Measurements from ENCODE around the gene SLC9A7.

The SLC9A7 gene

DNA sequence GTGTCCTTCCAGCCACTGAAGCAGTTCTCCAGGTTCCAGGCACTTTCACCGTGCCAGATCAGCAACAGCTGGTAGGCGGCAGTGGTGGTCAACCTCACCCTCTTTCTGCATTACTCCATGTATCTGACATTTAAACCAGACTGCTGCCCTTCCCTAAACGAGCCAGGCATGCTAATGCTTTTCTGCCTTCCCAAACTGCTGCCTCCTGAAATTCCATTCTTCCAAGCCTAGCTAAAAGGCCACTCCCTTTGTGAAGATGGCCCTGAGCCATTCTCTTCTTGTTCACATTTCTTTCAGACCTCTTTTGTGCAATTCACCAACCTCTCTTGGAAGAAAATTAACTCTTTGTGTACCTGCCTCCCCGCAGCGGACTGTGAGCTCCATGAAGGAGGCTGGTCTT is 111.7 kb downstream of the SLC9A7 start:
- DNase-seq (ENCODE audit: low spot score): no peak

DNA sequence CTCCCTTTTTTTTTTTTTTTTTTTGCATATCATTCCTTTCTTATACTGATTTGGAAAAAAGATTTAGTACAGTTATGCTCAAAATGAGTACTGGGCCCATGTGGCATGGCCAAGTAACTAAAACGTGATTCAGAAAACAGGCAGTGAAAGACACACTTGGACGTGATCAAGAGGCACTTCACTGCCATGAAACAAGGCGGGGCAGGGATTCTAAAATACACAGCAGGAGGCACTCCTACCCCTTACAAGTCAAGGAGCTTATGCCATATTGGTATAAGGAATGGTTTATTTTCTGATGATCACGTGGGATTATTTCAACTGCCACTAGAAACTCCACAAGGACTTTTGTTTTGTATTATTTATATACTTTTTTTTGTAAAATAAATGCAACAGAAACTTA is 113.3 kb downstream of the SLC9A7 start:
- DNase-seq (ENCODE audit: low spot score): no peak

DNA sequence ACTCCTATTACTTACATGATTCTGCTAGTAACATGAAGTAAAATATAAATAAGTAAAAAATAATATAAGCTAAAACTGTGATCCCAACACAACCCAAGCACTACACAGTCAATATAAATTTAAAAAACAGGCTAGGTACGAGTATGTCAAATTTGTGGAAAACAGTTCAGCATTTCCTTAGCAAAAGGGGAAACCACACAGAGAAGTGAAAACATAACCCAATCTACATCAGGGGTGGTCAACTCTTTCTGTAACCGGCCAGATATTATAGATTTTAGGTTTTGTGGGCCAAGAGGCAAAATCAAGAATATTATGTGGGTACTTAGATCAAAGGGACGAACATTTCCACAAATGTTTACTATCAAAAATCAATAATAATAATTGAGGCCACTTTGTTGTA is 115.3 kb downstream of the SLC9A7 start:
- no peak for DNase-seq (ENCODE audit: low spot score)

DNA sequence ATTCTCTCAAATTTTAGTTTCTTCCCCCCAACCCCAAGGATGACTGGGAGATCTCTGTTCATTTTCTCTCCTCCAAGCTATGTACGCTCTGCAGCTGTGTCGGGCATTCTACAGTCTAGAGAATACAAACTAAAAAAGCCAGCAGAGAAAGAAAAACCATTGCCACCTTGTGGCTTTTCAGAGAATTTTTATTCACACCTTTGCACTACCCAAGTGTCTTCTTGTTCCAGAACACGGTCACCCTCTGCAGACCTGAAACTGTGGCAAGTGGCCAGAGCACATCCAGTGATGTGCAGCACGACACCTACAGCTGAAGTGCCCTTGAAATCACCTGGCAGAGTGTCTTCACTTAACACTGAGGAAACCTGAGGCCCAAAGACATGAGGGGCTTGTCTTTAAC is 116.8 kb downstream of the SLC9A7 start:
- no peak for DNase-seq (ENCODE audit: low spot score)

DNA sequence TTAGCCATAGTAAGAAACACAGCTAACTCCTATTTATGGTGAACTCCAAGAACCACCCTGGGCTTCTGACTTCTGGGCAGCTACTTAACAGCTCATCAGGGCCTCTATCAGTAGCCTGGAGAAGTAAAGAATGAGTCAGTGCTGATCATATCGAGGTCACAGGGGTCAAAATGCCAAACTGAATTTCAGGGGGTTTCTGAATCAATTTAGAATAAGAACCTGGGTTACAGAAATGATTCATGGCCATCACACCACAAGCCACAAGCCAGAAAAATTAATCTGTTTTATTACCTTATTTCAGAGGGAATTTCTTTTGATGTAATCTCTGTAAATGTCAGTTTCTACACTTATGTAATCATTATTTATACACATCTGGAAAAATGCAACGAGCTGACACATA is 121.0 kb downstream of the SLC9A7 start:
- DNase-seq (ENCODE audit: low spot score): no peak

DNA sequence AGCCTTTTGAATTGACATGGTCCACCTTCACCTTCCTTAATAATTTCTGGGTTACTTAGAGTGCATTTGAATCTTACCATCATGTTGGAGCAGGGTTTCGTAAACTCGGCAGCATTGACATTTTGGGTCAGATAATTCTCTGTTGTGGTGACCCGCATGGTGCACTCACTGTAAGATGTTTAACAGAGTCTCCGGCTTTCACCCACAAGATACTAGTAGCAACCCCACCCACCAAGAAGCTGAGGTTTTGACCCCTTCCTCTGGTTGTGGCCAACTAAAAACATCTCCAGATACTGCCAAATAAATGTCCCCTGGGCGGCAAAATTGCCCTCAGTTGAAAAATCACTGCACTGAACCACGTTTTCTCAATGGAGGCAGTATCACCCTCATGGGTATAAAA is 122.7 kb downstream of the SLC9A7 start:
- no peak for DNase-seq (ENCODE audit: low spot score)

DNA sequence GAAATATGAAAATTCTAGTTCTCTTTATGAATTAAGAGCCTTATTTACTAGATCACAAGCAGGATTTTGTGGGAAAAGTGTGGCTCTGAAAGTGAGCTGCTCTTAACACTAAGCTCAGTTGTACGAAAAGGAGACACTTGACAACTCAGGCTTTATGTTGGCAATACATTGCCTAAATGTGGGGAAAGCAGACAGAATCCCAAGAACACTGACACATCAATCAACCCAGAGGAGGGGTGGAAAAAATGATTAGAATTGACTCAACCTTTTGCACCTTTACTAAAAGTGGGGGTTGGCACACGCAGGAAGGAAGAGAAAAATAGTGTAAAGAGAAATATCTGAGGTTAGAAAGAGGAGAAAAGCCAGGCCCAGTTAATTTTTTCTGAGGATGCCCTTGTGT is 123.7 kb downstream of the SLC9A7 start:
- DNase-seq (ENCODE audit: low spot score): no peak

DNA sequence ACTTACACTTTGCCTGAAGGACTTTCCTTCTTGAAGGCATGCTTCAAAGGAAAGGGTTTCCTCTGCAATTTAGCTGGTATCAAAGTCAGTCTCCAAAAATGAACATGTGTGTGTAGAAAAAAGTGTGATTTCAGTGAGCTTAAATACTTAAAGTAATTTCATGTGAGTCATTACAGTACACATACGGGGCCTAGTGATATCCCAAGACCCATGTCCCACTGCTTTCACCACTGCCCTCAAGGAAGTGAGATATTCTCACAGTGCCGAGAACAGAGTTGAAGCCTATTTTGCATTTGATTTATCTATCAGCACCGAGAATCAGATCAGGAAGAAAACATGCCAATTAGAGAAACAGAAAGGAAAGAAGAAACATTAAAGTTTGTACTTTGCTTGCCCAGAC is 124.3 kb downstream of the SLC9A7 start:
- no peak for DNase-seq (ENCODE audit: low spot score)

DNA sequence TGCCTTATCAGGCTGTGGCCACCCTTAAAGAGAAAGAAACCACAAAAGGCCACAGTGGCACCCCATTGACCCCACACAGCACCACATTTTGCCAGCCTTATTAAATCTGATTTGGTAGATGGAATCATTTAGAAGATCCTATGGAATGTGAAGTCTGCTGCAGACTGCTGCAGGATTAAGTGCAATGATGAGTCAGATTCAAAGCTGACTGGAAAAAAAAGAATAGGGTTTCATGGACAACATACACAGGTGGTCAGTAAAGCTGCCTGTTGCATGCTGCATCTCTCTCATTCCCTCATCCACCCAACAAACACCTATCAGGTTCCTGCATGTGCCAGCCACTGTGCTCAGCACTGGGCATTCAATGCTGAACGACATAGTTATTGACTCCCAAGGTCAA is 128.8 kb downstream of the SLC9A7 start:
- DNase-seq (ENCODE audit: low spot score): no peak

DNA sequence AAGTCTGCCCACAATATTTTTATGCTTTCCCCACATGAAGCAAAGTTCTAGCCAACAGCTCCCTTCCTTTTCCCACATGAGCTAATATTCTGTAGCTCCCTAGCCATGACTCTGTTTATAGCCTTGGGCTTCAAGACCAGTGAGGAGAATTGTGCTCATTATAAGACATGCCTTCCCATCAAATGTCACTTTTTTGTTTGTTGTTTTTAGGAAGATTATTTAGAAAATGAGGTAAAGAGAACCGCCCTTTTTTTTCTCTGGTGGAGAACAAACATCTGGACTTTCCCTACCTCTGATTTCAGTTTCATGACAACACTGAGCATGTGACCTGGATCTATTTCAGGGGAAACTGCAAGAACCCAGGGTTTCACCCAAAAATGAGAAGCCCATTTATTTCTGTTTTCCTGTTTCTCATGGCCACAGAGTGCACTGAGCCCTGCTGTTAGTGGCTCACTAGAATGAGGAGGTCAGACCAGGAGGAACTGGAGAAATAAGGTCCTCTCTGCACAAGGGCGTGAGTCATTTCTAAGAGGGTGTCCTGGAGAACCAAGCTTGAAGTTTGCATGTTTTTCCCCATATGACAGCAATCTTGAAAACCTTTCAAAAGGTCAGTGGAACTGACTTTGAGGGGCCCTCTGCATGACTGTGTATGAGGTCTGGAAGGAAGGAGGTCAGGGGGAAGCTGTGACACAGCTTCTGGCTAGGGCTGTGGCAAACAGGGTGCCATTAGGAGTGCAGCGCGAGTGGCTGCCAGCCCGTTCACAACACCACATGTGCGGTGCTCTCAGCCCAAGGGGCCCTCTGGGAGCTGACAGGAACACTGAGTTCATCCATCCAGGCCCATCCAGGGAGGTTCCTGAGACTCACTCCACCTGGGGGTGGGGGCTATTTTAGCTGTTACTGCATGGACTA is 130.2 kb downstream of the SLC9A7 start:
- DNase-seq (ENCODE audit: low spot score): no peak

DNA sequence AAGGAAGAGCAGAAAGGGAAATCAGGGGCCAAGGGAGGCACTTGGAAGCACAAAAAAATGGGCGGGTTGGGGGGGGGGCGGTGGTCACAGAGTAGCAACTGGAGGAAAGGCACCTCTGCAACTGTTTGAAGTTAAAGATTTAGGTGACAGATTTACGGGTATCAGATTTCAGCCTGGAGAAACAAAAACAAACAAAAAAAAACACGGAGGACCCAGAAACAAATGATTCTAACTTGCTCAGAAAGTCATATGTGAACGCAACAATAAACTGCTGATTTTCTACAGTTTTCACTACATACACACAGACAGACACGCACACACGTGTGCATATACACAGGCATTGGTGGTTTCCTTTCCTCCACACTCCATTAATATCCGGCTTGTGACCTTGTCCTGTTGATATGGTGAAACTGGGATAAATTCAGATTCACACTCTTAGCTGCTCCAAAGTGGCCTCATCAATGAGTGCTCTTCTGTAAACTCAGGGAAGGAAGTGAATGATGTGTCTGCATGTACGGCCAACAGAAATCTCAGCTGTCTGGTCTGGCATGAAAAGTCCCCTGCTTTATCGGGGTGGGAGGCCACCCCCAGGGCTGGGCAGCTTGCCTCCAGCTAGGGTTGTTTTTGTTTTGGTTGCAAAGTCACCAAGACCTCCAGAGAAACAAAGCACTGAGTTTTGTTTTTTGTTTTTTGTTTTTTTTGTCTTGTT is 131.1 kb downstream of the SLC9A7 start:
- DNase-seq (ENCODE audit: low spot score): no peak

DNA sequence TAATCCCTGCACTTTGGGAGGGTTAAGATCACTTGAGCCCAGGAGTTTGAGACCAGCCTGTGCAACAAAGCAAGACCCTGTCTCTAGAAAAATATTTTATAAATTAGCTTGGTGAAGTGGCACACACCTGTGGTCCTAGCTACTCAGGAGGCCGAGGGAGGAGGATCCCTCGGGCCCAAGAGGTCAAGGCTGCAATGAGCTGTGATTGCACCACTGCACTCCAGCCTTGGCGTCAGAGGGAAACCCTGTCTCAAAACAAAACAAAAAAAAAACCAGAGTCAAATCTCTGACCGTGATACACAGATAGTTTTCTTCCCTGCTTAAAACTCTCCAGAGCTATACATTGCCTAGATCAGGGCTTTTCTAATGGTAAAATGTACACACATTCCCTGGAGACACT is 131.9 kb downstream of the SLC9A7 start:
- no peak for DNase-seq (ENCODE audit: low spot score)

DNA sequence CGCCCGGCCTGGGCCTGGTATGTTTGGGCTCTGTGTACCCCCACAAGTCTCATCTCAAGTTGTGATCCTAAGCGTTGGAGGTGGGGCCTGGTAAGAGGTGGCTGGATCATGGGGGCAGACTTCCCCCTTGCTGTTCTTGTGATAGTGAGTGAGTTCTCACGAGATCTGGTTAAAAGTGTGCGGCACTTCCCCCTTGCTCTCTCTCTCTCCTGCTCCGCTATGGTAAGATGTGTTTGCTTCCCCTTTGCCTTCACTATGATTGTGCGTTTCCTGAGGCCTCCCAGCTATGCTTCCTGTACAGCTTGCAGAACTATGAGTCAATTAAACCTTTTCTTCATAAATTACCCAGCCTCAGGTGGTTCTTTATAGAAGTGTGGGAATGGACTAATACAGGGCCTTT is 132.4 kb downstream of the SLC9A7 start:
- DNase-seq (ENCODE audit: low spot score): no peak

DNA sequence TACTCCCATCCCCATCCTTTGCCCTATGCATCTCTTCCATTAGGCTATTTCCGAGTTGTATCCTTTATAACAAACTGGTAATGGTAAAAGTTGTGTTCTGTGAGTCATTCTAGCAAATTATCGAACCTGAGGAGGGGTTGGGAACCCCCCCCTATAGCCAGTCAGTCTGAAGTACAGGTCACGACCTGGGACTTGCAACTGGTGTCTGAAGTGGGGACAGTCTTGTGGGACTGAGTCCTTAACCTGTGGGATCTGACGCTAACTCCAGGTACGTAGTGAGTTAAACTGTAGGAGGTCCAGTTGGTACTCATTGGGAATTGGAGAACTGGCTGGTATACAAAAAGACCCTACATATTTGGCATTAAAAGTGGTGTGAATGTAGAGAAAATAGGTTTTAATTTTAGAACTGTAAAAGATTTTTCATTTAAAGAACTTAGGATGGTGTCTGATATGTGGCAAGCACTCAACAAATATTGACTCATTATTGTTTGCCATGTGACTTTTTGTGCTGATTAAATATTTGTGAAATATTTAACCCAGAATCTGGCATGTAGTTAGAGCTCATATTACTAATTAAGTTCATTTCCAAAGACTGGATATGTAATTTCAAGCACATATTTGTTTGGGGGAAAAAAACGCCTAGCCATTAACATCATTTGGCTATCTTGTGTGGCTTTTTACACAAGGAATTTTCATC is 134.7 kb downstream of the SLC9A7 start:
- no peak for DNase-seq (ENCODE audit: low spot score)

DNA sequence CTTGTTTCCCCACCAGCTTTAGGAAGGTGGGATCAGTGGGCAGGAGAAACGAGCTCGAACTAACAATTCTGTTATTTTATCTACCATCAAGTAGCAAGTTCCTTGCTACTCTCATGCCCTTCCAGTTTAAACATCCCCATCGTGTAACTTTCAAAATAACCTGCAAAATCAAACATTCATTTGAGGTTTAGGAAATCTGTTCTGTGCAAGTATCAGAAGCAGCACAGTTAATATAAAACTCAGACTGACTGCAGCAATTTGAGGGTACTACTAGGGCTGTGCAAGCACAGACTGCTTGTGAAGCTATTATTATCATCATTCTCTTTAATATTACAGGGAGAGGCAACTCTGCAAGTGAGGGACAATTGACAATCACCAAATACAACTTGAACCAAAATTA is 137.3 kb downstream of the SLC9A7 start:
- no peak for DNase-seq (ENCODE audit: low spot score)

DNA sequence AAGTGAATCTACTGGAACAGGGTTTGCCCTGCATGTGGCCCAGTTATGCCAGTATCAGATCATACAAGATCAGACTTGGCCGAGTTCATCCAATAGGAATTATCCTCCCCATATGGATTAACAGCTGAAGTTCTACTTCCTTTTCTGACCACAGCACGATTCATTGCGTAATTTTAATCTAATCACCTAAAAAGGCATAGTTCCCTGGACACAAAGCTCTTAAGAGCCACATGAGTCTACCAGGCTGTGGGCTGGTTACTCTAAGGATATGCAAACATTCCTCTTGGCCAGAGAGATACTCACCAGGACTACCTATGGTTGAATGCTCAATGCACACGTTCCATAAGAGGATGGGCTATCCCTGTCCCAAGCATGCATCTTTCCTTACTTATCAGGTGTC is 138.4 kb downstream of the SLC9A7 start:
- no peak for DNase-seq (ENCODE audit: low spot score)

DNA sequence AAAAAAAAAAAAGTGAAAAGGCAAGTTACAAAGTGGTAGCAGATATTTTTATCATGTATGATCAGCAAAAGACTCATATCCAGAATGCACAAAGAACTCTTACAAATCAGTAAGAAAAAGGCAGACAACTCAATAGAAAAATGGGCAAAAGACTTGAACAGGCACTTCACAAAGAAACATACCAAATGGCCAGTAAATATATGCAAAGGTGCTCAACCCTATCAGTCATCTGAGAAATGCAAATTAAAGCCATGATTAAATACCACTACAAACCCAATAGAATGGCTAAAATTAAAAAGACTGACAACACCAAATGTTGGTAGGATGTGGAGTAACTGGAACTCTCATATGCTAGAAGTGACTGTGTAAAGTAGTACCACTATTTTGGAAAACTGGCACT is 140.0 kb downstream of the SLC9A7 start:
- no peak for DNase-seq (ENCODE audit: low spot score)

DNA sequence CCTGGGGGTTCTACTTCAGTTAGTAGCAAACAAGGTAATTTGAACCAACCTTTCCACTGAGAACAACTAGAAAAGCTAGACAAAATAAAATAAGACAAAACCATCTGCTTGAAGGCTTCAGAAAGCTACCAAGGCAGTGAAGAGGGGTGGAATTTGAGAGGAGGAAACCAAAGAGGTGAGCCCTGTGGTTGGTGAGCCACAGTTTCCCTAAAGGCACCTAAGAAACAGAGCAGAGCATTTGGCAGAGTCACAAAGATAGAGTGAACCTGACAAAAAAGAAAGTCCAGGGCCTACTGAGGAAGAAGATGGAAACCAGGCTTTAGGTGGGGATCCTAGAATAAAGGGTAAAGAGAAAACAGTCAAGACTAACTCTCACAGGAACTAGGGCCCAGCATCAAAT is 141.0 kb downstream of the SLC9A7 start:
- no peak for DNase-seq (ENCODE audit: low spot score)

DNA sequence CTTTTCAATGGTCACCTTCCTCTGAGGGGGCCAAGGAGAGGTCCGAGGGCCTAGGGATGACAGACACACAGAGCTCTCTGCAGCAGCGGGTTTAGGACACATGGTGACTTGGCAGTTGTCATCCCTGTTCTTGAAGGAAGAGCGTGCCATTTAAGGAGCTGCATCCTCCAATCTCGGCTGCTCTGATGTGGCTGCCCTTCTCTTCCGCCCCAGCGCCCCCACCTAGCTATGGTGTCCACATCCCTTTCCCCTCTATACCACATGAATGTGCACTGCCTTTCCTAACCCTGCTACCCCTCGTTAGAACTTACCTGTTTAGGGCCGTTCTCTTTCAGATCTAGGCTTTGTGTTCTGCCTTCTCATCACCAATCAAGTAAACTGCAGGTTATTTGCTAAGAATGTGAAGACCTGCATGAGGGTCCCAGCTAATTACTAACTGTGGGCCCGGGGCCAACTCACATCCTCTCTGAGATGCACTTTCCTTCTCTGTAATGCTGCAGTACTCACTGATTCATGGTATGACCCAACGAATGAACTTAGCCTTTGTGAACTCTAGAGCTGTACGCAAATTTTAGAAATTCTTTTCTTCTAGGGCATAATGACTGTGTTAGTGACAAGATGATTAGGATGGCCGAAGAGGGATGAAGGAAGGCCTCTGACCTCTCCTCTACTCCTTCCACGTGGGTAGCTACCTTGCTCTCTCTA is 147.1 kb downstream of the SLC9A7 start:
- DNase-seq (ENCODE audit: low spot score): no peak

DNA sequence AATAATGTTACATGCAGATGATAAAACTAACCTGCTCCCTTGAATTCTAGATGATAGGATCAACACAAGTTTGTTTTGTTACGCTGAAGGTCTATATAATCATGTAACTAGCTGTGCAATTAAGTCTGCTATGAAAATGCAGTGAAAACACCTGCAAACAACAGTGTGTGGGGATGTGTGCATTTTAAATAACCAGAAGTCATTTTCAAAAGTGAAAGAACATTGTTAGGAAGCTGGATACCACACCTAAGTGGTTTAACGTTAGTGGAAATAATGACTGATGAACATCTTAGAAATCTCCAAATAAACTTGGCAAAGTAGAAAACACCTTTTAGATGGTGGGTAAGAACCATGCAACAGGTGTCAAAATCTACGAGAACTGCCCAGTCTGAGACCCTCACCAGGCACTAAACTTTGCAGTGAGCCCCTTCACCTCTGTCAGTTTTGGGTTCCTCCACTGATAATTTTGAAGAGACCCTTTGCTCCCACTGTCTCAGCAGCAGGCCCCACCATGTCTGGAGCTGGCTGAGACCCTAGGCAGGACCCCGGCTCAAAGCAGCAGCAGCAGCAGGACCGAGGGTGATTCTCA is 148.8 kb downstream of the SLC9A7 start:
- no peak for DNase-seq (ENCODE audit: low spot score)

DNA sequence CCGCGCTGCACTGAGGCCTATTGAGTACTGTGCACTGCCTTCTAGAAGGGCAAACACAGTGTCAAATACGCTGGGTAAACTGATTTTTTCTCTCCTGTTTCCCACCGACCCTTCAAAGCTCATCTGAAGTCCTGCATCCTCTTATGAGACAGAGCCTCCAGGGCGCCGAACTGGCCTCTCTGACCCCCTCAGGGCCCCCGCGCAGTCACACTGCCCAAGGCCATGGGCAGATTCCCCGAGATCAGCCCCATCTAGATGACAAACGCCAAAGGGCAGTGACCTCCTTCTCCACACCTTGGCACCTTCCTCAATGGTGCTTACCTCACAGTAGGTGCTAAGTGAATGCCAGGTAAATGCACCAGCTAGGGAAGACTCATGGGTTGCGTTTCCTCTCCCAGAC is 151.0 kb downstream of the SLC9A7 start:
- DNase-seq (ENCODE audit: low spot score): no peak

All from ecto neural progenitor cell (in vitro differentiated cells).